ENCODE data around the gene MCC. TPM values are rescaled to one million over a fixed set of nuclear protein-coding genes. Genes with fewer than 3 reads are reported as not detected.

The MCC gene
- polyA plus RNA-seq, 1 donor (not counting 4 experiments of a cell fraction or from before 2014, with no cell fraction given), result 24.6 TPM

DNA sequence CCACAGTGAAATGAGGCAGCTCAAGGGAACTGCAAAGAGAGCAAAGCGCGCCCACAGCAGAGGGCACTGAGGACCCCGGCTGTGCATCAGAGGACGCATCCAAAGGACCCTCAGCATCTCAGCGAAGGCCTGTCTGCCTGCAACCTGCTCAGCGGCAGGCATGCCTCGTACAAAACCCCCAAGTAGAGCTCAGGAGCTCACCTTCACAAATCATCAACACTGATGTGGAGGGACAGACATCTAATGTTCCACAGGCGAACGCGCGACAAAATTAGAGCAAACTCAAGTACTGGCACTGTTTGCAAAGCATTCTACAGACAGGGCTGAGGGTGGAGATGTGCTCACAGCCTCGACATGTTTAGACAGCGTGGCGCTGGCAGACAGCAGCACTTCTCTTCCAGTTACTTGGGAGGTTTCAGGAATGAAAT, 430.7 kb downstream of the MCC start:
- Histone ChIP-seq H3K27me3 (ENCODE audit: control insufficient read depth, extremely low read depth, insufficient read depth, low read length) (no peaks in the 10 kb centered on the region), H3K9ac (ENCODE audit: control insufficient read depth, extremely low read depth, insufficient read depth, low read length) (peak overlapping the region; percentile 22), H3K79me2 (ENCODE audit: control insufficient read depth, insufficient read depth, low read length) (no peaks in the 10 kb centered on the region), H3K27ac (ENCODE audit: control insufficient read depth, insufficient read depth, low read length) (no peak overlapping the region), H3K4me1 (ENCODE audit: control insufficient read depth, extremely low read depth, insufficient read depth, low read length) (peaks cover 29% of the 10 kb centered on the region), H3K9me3 (ENCODE audit: control insufficient read depth, low read depth, low read length) (no peaks in the 10 kb centered on the region), H3K4me2 (ENCODE audit: control insufficient read depth, extremely low read depth, insufficient read depth, low read depth, low read length) (peak overlapping the region; percentile 51), H2AFZ (ENCODE audit: control insufficient read depth, low read length) (no peak overlapping the region), H3K9me1 (ENCODE audit: control insufficient read depth, extremely low read depth, insufficient read depth, low read length) (peaks cover 6% of the 10 kb centered on the region), H3K4me3 (ENCODE audit: control insufficient read depth in 2 of 3, extremely low read depth in 1 of 3, insufficient read depth in 2 of 3, low read depth in 1 of 3, low read length in 3 of 3) (no peak overlapping the region), H4K20me1 (ENCODE audit: control insufficient read depth, extremely low read depth, insufficient read depth, low read length) (no peaks in the 10 kb centered on the region), H3K36me3 (ENCODE audit: control insufficient read depth in 2 of 2, extremely low read depth in 1 of 2, insufficient read depth in 2 of 2, low read length in 2 of 2) (peaks cover 23 to 31% of the 10 kb centered on the region in 2 experiments)
- DNase-seq (ENCODE audit: low read depth, low spot score) (no peak), FAIRE-seq (peak; percentile 58)
- dilution Hi-C loops (cut with MboI; ENCODE audit: extremely low pct_ligation_motif_present, low sequenced_read_pairs), result no loop called here
- TF ChIP-seq, protein P1, sequence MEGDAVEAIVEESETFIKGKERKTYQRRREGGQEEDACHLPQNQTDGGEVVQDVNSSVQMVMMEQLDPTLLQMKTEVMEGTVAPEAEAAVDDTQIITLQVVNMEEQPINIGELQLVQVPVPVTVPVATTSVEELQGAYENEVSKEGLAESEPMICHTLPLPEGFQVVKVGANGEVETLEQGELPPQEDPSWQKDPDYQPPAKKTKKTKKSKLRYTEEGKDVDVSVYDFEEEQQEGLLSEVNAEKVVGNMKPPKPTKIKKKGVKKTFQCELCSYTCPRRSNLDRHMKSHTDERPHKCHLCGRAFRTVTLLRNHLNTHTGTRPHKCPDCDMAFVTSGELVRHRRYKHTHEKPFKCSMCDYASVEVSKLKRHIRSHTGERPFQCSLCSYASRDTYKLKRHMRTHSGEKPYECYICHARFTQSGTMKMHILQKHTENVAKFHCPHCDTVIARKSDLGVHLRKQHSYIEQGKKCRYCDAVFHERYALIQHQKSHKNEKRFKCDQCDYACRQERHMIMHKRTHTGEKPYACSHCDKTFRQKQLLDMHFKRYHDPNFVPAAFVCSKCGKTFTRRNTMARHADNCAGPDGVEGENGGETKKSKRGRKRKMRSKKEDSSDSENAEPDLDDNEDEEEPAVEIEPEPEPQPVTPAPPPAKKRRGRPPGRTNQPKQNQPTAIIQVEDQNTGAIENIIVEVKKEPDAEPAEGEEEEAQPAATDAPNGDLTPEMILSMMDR (optimal IDR thresholded peaks at IDR 0.05 in 1 of 3, IDR thresholded peaks at IDR 0.05 in 1 of 3, conservative IDR thresholded peaks at IDR 0.05 in 1 of 3; ENCODE audit: extremely low read depth in 1 of 3, insufficient read depth in 2 of 3, low read length in 3 of 3), result peak in 1 of 3 experiments; percentile 51
- TF ChIP-seq EZH2 (IDR thresholded peaks at IDR 0.05; ENCODE audit: low read length), result no peak

DNA sequence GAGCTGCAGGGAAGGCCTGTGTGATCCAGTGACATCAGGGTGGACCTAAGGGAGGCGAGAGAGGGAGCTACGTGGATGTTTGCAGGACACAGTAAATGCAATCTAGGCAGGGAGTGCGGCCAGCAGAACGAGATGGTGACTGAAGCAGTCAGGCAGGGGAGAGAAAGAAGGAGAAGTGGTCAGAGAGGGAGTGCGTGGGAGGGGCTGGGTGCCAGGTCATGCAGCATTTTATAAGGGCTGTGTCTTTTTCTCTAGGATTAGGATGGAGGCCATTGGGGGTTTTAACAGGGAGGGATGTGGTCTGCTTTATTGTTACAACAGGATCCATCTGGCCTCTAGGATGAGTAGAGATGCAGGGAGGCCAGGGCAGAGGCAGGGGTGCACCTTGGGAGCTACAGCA, 431.3 kb downstream of the MCC start:
- DNase-seq (ENCODE audit: low read depth, low spot score) (no peak), FAIRE-seq (no peak)
- Histone ChIP-seq H3K79me2 (ENCODE audit: control insufficient read depth, insufficient read depth, low read length) (no peaks in the 10 kb centered on the region), H3K9me3 (ENCODE audit: control insufficient read depth, low read depth, low read length) (no peaks in the 10 kb centered on the region), H3K27me3 (ENCODE audit: control insufficient read depth, extremely low read depth, insufficient read depth, low read length) (no peaks in the 10 kb centered on the region), H3K27ac (ENCODE audit: control insufficient read depth, insufficient read depth, low read length) (no peak overlapping the region), H3K9me1 (ENCODE audit: control insufficient read depth, extremely low read depth, insufficient read depth, low read length) (peaks cover 6% of the 10 kb centered on the region), H2AFZ (ENCODE audit: control insufficient read depth, low read length) (no peak overlapping the region), H4K20me1 (ENCODE audit: control insufficient read depth, extremely low read depth, insufficient read depth, low read length) (no peaks in the 10 kb centered on the region), H3K36me3 (ENCODE audit: control insufficient read depth in 2 of 2, extremely low read depth in 1 of 2, insufficient read depth in 2 of 2, low read length in 2 of 2) (peaks cover 24 to 31% of the 10 kb centered on the region in 2 experiments), H3K9ac (ENCODE audit: control insufficient read depth, extremely low read depth, insufficient read depth, low read length) (no peak overlapping the region), H3K4me3 (ENCODE audit: control insufficient read depth in 2 of 3, extremely low read depth in 1 of 3, insufficient read depth in 2 of 3, low read depth in 1 of 3, low read length in 3 of 3) (no peak overlapping the region), H3K4me2 (ENCODE audit: control insufficient read depth, extremely low read depth, insufficient read depth, low read depth, low read length) (no peak overlapping the region), H3K4me1 (ENCODE audit: control insufficient read depth, extremely low read depth, insufficient read depth, low read length) (peaks cover 27% of the 10 kb centered on the region)
- no peak for TF ChIP-seq EZH2 (IDR thresholded peaks at IDR 0.05; ENCODE audit: low read length)
- TF ChIP-seq, protein P1 (optimal IDR thresholded peaks at IDR 0.05 in 1 of 3, IDR thresholded peaks at IDR 0.05 in 1 of 3, conservative IDR thresholded peaks at IDR 0.05 in 1 of 3; ENCODE audit: extremely low read depth in 1 of 3, insufficient read depth in 2 of 3, low read length in 3 of 3), result no peak
- dilution Hi-C loops (cut with MboI; ENCODE audit: extremely low pct_ligation_motif_present, low sequenced_read_pairs), result no loop called here
